Epithelial cell of proximal tubule (primary cell): Measurements from ENCODE around the gene KRT8. TPM values are rescaled to one million over a fixed set of nuclear protein-coding genes. Genes with fewer than 3 reads are reported as not detected.

ENCODE experiments used
- DNase-seq: peaks from one replicate; pipeline ENCODE4 v3.0.0-alpha.2; 2011; ENCODE audit warnings: low read depth
- H3K4me3 ChIP-seq: 2 replicates; pipeline ENCODE4 v1.5.1; 2011; ENCODE audit warnings: low read depth, mild to moderate bottlenecking, low read length
- CTCF ChIP-seq: conservative IDR thresholded peaks from 2 replicates; pipeline ENCODE4 v1.5.1; 2012; ENCODE audit warnings: low read depth, mild to moderate bottlenecking, low read length
- total RNA-seq: library from RNA; depleted of rRNA; stranded (reverse); fragments of >200 nt; gene quantifications from 2 replicates; pipeline ENCODE4 v1.2.3, GENCODE V29; 2015

KRT8 gene
- total RNA-seq, 1 donor from 2014 or later: 1,207 TPM

GRCh38 chr12:52873832-52874572 lies 30.9 kb downstream of the KRT8 start:
- no peak for DNase-seq
- H3K4me3 ChIP-seq: peak overlapping the region; percentile 53
- TF ChIP-seq CTCF: no peak

- TF ChIP-seq CTCF: no peak
- peak overlapping the region; percentile 53 for H3K4me3 ChIP-seq
- no peak for DNase-seq
Measured at GRCh38 chr12:52873513-52873831, 31.4 kb downstream of the KRT8 start.

- no peak overlapping the region for H3K4me3 ChIP-seq
- TF ChIP-seq CTCF: no peak
- no peak for DNase-seq
Measured at GRCh38 chr12:52872644-52873389, 32.1 kb downstream of the KRT8 start.

GRCh38 chr12:52871291-52872039 lies 33.4 kb downstream of the KRT8 start:
- TF ChIP-seq CTCF: no peak
- no peak overlapping the region for H3K4me3 ChIP-seq
- no peak for DNase-seq

- DNase-seq: no peak
- TF ChIP-seq CTCF: peak; percentile 74
- H3K4me3 ChIP-seq: no peak overlapping the region
Measured at GRCh38 chr12:52870361-52871290, 34.2 kb downstream of the KRT8 start.

- no peak for TF ChIP-seq CTCF
- no peak overlapping the region for H3K4me3 ChIP-seq
- no peak for DNase-seq
Measured at GRCh38 chr12:52867642-52868041, 37.2 kb downstream of the KRT8 start.
